ENCODE results near the gene CCDC81.

GRCh38 chr11:86438685-86439084 is 64.0 kb downstream of the CCDC81 start:
- TF ChIP-seq POLR2AphosphoS5 (IDR thresholded peaks at IDR 0.05) (no peak), CTCF (IDR thresholded peaks at IDR 0.05) (no peak), POLR2A (IDR thresholded peaks at IDR 0.05) (no peak)
